GM19372 (cell line): ENCODE results near the gene FECH.

Experiments
- ATAC-seq: cut with Tn5 transposase; IDR thresholded peaks from one replicate; pipeline ENCODE4 v1.9.1; 2021; ENCODE audit warnings: mild to moderate bottlenecking, low read depth, moderate library complexity; ENCODE audit not compliant: unreplicated experiment

FECH gene

DNA sequence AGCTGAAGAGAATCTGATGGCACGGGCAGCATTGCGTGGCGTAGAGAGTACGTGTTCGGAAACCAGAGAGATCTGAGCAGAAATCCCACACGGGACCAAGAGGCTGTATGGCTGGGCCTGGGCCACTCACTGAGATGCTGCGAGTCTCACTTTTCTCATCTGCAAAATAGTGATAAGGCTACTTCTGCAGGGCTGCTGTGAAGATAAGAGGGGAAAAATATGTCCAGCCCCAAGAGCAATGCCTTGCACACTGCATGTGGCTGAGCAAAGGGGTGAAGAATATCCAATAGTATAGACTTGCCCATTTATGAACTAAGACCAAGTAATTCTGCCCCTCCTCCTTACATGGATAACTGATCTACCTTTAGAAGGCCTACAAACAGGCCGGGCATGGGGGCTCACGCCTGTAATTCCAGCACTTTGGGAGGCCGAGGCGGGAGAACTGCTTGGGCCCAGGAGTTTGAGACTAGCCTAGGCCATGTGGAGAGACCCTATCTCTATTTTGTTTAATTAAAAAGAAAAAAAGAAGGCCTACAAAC, 3.1 kb downstream of the FECH start:
- ATAC-seq = no peak

DNA sequence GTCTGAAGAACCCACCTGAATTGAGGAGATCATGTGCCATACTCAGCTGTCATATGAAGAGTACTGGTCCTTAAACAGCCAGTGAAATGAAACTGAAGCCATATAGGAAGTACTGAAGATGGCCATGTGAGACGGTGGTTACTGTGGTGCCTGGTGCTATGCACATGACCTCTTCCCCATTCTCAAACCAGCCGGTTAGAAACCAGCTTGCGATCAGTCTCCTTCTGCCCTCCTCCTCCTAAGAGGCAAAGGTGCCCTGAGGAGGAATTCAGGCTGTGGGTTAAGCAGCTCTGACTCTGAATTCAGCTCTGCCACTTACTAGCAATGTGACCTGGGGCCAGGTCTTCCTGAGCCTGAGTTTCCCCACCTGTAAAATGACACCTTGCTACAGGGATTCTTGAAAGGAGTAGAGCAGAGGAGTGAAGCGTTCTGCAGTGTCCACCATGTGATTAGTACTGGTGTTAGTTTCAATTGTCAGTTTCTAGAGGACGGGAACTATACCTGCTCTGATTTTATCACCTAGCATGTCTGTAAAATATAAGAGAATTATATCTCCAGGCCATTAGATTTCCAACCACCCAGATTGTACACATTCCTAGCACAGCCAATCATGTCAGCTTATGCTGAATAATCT, 5.1 kb downstream of the FECH start:
- ATAC-seq = peak; percentile 80

- no peak for ATAC-seq
Observed at GRCh38 chr18:57579934-57580333, 6.6 kb downstream of the FECH start.

DNA sequence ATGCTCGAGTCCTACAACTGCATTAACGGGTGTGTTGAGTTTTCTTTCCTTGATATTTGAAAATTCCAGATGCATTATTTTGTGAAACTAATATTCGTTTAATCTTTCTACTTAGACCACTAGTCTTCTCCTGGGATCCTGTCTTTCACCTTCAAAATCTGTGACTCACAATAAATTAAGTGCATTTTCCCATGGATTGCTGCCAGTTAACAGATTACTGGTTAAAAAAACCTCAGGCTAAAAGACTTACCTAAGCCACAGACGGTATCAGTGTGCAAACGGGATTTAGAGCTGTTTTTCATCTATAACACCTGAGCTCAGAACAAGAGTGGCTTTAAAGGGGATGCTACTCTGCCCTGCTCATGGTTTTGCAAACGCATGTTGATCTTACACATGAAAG, 10.2 kb downstream of the FECH start:
- no peak for ATAC-seq

GRCh38 chr18:57575542-57575941, 11.0 kb downstream of the FECH start:
- ATAC-seq = no peak

DNA sequence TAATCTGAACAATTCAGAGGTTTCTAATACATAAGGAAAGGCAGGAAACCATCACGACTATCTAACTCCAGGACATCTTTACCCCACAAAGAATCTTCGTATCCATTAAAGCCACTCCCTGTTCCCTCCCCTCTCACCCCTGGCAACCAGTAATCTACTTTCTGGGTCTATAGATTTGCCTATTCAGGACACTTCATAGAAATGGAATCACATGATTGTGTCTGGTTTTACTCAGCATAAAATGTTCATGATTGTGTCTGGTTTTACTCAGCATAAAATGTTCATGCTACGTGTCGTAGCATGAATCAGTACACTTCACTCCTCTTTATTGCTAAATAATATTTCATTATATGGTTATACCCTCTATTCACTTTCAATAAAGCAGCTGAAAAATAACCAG, 11.6 kb downstream of the FECH start:
- no peak for ATAC-seq

GRCh38 chr18:57570162-57570561, 16.3 kb downstream of the FECH start:
- no peak for ATAC-seq

DNA sequence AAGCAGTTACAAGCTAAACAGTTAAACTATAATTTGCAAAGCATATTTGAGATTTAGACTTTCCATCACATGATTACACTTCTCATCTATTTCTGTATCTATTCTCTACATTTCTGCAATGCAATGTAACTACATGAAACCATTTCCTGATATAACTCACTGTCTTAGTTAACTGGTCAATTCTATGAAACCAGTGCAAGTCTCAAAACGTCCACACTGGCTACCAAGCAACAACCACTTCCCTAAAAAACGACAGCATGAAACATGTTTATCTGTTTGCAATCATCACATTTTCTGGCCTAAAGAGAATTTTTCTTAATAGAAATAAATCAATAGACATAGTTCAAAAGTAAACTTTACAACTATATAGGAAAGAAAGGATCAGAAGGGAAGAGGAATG, 17.4 kb downstream of the FECH start:
- peak; percentile 54 for ATAC-seq

GRCh38 chr18:57561728-57562423, 24.6 kb downstream of the FECH start:
- no peak for ATAC-seq

GRCh38 chr18:57561261-57561660, 25.2 kb downstream of the FECH start:
- no peak for ATAC-seq

GRCh38 chr18:57559314-57559713, 27.2 kb downstream of the FECH start:
- no peak for ATAC-seq

- no peak for ATAC-seq
Observed at GRCh38 chr18:57555134-57555533, 31.4 kb downstream of the FECH start.

GRCh38 chr18:57550510-57550909, 36.0 kb downstream of the FECH start:
- ATAC-seq = no peak

DNA sequence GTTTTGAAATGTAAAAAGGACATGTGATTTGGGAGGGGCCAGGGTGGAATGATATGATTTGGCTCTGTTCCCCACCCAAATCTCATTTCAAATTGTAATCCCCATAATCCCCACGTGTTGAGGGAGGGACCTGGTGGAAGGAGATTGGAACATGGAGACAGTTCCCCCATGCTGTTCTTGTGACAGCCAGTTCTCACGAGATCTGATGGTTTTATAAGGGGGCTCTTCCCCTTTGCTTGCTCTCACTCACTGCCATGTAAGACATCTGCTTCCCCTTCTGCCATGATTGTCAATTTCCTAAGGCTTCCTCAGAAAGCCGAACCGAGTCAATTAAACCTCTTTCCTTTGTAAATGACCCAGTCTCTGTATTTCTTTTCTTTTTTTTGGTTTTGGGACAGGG, 39.2 kb downstream of the FECH start:
- ATAC-seq = no peak

GRCh38 chr18:57544936-57545660, 41.4 kb downstream of the FECH start:
- ATAC-seq = peak; percentile 91

DNA sequence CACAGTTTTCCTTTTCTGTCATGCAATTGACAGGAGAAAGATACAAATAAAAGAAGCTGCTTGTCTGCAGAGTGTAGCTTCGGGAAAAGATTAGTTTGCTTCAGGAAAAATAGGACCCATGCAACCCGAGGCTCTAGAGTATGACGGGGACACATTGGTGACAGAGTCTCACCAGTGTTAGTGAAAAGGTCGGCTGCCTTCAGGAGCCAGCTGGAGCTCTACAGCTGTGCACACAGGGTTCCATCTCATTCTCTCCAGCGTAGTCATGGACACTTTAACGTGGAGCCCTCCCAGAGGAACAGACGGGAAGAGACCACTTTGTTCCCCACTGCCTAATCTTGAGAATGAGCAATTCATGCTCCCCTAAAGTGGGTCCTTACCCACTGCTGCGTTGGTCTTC, 42.9 kb downstream of the FECH start:
- ATAC-seq = no peak

DNA sequence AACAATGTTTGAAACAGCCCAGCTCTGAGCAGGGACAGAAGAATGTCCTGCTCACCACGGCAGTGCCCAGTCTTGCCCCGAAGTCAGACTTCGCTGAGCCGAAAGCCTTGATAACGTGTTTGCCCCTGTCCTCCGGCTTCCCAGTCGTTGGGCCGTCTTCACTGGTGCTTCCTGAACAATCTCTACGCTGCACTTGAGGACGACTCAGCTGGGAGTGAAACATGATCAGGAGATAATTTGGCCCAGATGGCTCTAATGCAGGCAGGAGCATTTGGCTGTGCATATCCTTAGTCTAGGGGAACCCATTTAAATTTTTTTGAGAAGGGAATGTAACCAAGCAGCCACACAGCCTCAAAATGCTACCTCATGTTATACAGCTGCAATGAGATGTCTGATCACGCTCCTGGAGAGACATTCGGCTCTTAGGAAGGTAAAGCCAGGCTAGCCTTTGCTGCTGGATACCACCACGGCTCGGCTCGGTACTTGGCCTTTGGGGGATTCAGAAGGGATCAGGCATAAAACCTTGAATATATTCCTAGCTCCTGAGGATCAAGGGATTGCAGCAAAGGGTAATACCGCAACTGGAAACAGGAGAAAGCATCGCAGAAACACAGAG, 43.6 kb downstream of the FECH start:
- ATAC-seq = no peak

- ATAC-seq = no peak
Observed at GRCh38 chr18:57542126-57542525, 44.4 kb downstream of the FECH start.

DNA sequence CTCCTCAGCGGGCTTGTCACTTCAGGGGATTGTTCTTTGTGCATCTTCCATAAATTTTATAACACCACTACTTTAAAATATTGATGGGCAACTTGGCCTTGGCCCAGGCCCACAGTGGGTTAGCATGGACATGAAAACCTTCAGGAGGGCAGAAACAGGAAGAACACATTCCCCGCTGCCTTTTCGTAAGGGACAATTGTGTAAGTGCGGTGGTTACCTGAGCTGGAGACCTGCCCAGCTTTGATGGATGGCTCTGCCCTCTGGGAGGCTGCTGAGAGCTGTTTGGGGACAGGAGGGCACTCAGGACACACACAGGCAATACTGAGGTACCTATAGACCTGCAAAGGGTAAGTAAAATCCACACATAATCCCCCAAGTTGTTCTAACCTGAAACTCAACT, 46.8 kb downstream of the FECH start:
- no peak for ATAC-seq

GRCh38 chr18:57538614-57539013, 47.9 kb downstream of the FECH start:
- no peak for ATAC-seq

GRCh38 chr18:57534511-57534909, 52.0 kb downstream of the FECH start:
- no peak for ATAC-seq
